ENCODE results near the gene YWHAB.
A peak's percentile ranks its signal among the peaks of the same experiment; 100 is the strongest.

YWHAB gene

GRCh38 chr20:44917399-44917798 is 31.9 kb downstream of the YWHAB start:
- DNase-seq, result no peak

- DNase-seq, result no peak
Measured at GRCh38 chr20:44918342-44918741, 32.8 kb downstream of the YWHAB start.

- DNase-seq, result no peak
Measured at GRCh38 chr20:44918761-44919160, 33.3 kb downstream of the YWHAB start.

GRCh38 chr20:44921447-44921846 is 35.9 kb downstream of the YWHAB start:
- DNase-seq, result no peak

- no peak for DNase-seq
Measured at GRCh38 chr20:44924541-44924940, 39.0 kb downstream of the YWHAB start.

GRCh38 chr20:44928595-44928994 is 43.1 kb downstream of the YWHAB start:
- no peak for DNase-seq

GRCh38 chr20:44930517-44931168 is 45.1 kb downstream of the YWHAB start:
- DNase-seq, result no peak

- DNase-seq, result no peak
Measured at GRCh38 chr20:44931911-44932310, 46.4 kb downstream of the YWHAB start.

- DNase-seq, result no peak
Measured at GRCh38 chr20:44932916-44933315, 47.4 kb downstream of the YWHAB start.

GRCh38 chr20:44936510-44936909 is 51.0 kb downstream of the YWHAB start:
- no peak for DNase-seq

GRCh38 chr20:44938637-44939036 is 53.1 kb downstream of the YWHAB start:
- DNase-seq, result no peak

- peak; percentile 10 for DNase-seq
Measured at GRCh38 chr20:44941120-44941691, 55.7 kb downstream of the YWHAB start.

GRCh38 chr20:44942264-44942973 is 56.9 kb downstream of the YWHAB start:
- no peak for DNase-seq

GRCh38 chr20:44943828-44944227 is 58.3 kb downstream of the YWHAB start:
- no peak for DNase-seq

GRCh38 chr20:44945261-44945660 is 59.8 kb downstream of the YWHAB start:
- DNase-seq, result no peak

- DNase-seq, result no peak
Measured at GRCh38 chr20:44946271-44946852, 60.9 kb downstream of the YWHAB start.

- DNase-seq, result no peak
Measured at GRCh38 chr20:44948107-44948506, 62.6 kb downstream of the YWHAB start.

GRCh38 chr20:44948513-44948912 is 63.0 kb downstream of the YWHAB start:
- DNase-seq, result no peak

GRCh38 chr20:44950368-44950767 is 64.9 kb downstream of the YWHAB start:
- DNase-seq, result no peak

- DNase-seq, result no peak
Measured at GRCh38 chr20:44952731-44953130, 67.2 kb downstream of the YWHAB start.

- no peak for DNase-seq
Measured at GRCh38 chr20:44954211-44954610, 68.7 kb downstream of the YWHAB start.

GRCh38 chr20:44955270-44955669 is 69.8 kb downstream of the YWHAB start:
- DNase-seq, result no peak

GRCh38 chr20:44956410-44956809 is 70.9 kb downstream of the YWHAB start:
- DNase-seq, result no peak

Data from stimulated activated CD4-positive, alpha-beta T cell treated with anti-CD3 and anti-CD28 coated beads, Interleukin-1b, Interleukin-23, amount 100 ng/mL, for 48 hours (primary cell).